ENCODE data around the gene MRAS.

MRAS gene

GRCh38 chr3:138344754-138345153 lies 3.6 kb upstream of the MRAS start:
- DNase-seq, result no peak

- DNase-seq, result no peak
Measured at GRCh38 chr3:138348754-138349739, 668 bp downstream of the MRAS start.

DNA sequence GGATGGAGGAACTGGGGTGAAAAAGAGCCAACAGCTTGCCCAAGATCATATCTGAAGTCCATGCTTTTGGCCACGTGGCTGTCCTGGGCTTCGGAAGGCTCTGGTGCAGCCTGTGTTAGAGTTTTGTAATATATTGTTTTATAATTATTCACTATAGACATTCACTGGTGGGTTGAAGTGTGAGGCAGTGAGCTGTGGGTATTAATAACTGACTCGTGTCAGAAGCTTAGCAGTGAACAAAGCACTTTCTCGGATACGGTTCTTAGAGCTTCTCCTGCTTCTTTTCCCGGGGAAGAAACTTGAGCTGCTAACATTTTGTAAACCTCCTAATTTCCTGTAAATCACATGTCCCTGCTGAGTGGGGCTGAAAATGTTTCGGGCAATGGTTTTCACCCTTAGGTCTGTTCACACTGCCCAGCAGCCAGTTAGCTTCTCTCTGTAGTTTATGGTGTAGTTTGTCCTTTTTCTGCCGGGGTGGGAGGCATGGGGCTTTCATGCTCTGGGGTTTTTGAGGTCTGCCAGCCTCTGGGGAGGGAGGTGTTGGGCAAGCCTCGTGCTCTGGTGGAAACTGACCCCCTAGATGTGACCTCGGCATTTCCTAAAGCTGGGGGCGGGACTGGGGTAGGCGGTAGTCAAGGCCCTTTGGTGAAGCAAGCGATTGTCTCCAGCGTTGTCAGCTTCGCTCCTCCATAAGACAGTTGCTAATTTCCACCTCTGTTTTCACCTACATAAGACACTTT lies 1.7 kb downstream of the MRAS start:
- no peak for DNase-seq

GRCh38 chr3:138351151-138351550 lies 2.8 kb downstream of the MRAS start:
- no peak for DNase-seq

DNA sequence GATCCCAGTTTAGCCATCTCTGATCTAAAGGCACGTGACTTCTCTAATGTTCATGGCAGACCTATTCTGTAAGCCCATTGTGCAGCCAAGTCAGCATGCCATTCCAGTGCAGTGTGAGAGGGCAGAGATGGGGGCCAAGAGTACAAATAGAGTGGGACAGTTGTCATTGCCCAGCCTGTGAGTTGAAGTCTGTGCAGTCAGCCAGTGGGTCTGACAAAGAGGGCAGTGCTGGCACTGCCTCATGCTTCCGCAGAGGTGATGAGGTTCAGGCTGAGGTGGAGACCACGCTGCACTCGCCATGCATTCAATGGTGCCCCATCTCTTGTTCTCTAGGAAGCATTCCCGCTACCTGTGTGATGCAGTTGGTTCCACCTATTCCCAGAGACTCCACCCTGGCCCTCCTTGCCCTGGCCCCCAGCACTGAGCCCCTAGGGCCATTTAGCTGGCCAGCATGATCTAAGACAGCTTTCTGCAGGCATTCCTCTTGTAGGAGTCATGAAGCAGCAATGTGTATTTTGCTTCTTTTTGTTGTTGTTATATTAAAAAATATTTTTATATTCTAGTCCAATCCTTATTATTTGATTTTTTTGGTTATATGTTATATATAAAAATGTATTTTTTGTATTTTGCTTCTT lies 3.7 kb downstream of the MRAS start:
- DNase-seq, result no peak

GRCh38 chr3:138354376-138354775 lies 6.0 kb downstream of the MRAS start:
- no peak for DNase-seq

- DNase-seq, result no peak
Measured at GRCh38 chr3:138355071-138355470, 6.7 kb downstream of the MRAS start.

GRCh38 chr3:138356730-138357405 lies 8.5 kb downstream of the MRAS start:
- DNase-seq, result no peak

GRCh38 chr3:138359148-138359918 lies 11.0 kb downstream of the MRAS start:
- DNase-seq, result no peak

DNA sequence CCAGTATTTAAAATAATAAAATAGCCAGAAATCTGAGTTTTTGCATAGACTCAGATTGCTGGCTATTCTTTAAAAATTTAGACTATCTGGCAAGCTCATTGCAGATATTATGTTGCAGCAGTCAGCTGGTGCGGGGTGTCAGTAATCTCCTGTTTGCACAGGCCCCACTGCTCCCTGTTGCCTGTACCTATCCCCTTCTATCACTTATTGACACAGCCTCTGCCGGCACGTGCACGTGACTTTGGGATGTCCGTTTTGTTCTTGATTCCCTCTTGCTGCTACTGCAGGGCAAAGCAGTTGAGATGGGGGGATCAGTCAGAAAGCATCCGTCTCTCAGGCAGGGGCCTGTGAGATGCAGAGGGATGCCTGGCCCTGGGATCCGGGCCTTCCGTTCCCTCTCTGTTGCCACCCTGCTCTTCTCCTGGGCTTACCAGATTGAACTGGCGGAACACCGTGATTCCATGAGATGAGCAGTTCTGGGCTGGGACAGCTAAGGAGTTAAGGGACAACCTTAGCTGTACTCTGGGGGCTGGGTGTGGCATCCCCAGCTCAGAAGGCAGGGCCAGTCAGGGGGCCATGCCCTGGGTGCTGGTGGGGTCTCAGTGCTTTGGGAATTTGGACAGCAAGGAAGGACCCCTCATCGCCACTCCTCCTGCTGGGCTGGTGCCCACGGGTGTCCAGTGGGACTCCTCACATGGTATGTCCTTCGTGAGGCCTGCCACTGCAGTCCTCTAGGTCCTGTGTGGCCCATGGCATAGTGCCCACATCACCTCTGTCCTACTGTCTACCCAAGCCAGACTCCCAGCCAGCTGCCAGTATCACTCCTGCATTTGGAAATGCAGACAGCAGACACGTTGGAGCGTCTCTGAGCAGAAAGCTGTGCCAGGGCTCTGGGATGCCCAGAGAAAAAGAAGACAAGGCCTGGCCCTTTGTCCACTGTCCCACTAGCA lies 11.8 kb downstream of the MRAS start:
- DNase-seq, result no peak

- no peak for DNase-seq
Measured at GRCh38 chr3:138360869-138361525, 12.6 kb downstream of the MRAS start.

GRCh38 chr3:138361561-138361971 lies 13.2 kb downstream of the MRAS start:
- no peak for DNase-seq

DNA sequence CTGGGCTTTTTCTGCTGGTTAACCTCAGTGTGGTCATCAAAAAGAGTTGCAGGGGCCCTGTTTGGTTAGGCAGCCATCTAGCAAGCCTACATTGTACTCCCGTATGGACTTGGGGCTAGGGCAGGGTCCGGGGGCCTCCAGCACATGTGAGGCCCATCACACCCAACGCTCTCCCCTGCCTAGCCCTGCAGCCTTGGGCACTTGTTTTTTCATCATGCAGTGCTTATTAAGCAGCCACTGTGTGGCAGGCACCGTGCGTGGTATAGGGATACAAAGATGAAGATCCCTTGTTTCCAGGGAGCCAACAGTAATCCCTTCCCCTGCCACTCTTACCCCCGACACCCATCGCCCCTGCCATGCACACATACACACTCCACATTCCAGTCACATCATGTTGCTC lies 14.2 kb downstream of the MRAS start:
- DNase-seq, result no peak

DNA sequence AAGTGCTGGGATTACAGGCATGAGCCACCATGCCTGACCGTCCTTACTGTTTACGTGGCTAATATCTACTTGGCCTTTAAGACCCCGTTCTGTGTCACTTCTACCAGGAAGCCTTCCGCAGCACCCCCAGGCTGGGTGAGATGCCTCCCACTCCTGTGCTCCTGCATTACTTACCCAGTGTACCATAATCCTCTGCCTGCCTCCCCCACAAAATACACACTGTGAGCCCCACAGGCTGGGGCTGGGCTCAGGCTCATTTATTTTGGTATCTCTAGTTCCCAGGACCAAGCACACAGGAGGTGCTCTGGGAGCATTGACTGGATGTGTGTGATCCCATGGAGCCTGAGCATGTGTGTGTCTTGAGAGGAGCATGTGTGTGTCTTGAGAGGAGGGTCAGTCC lies 14.9 kb downstream of the MRAS start:
- no peak for DNase-seq

- DNase-seq, result no peak
Measured at GRCh38 chr3:138364356-138365252, 16.2 kb downstream of the MRAS start.

- no peak for DNase-seq
Measured at GRCh38 chr3:138365253-138365555, 16.8 kb downstream of the MRAS start.

DNA sequence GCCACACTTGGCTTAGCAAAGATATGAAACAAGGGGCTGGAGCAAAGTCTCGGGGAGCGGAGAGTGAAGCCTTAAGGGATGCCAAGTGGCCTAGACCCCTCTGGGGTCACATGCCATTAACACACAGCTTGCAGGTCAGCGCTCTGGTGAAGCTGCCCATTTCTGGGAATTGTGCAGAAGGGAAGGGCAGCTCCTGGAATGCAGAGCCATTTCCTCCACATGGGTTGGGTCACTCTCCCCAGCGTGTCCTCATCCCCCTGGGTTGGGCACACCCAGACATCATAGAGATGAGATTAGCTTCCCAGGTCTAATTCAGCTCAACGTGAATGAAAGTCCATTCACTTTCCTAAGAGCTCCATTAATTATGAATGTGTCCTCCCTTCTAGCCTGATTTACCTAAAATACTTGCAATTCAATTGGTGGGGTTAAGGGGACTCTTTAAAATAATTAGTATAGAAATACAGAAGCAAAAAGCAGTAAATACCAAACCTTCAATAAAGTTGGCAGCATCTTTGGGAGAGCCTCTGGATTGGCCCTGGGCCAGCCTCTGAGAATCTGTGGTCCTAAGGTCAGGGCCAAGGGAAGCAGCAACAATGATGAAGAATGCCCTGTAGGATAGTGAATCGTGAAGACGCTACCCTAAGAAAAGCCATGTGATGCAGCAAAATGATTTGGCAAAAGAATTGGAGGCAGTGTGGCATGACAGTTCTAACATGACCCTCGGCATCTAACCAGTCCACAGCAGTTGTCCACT lies 17.8 kb downstream of the MRAS start:
- DNase-seq, result no peak

DNA sequence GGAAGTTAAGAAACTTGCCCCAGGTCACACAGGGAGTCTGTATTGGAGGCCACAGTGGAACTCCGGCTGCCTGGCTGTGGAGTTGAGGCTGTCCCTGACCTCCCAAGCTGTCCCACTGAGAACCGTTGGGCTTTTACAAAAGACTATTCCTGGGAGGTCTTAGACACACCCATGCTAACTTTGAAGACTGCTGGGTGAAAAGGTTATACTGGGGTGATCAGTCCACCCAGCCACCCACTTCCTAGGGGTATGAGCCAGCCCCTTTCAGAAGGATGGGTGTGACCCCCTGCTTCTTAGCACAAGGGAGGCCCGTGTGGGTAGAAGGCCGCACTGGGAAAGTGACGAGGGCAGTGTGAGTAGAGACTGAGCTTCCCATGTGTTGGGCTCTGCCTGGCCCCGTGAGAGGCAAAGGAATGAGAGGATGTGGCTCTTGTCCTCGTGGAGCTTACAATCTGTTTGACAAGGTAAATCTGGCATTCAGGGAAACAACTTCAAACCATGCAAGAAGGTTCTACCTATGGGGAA lies 19.0 kb downstream of the MRAS start:
- DNase-seq, result no peak
